BJ (cell line): Measurements from ENCODE around the gene NFIA. TPM values are rescaled to one million over a fixed set of nuclear protein-coding genes. Genes with fewer than 3 reads are reported as not detected.

Experiments used
- CTCF ChIA-PET: fragments of 350-600 bp; formaldehyde crosslinking; extraction: SDS; loops from one replicate; lab custom pipeline; 2021; ENCODE audit warnings: antibody characterized with exemption, inconsistent platforms; lab: Yijun Ruan, JAX
- POLR2A ChIA-PET: fragments of 300-600 bp; sonication (Branson Sonifier 250); formaldehyde crosslinking; extraction: SDS; loops from one replicate; lab custom pipeline; 2021; ENCODE audit warnings: antibody characterized with exemption; lab: Charles Lee
- DNase-seq: peaks from one replicate; pipeline ENCODE4 v3.0.0-alpha.2; 2011; ENCODE audit warnings: low read depth
- H3K27me3 ChIP-seq: 2 replicates; pipeline ENCODE4 v1.6.0; 2011; ENCODE audit warnings: low read length; ENCODE audit not compliant: control insufficient read depth, insufficient read depth
- H3K36me3 ChIP-seq: 2 replicates; pipeline ENCODE4 v1.5.1; 2011; ENCODE audit warnings: low read length; ENCODE audit not compliant: control insufficient read depth, insufficient read depth
- H3K4me3 ChIP-seq: 2 replicates; pipeline ENCODE4 v1.5.1; 2011; ENCODE audit warnings: low read depth, mild to moderate bottlenecking, control low read depth, low read length
- polyA plus RNA-seq: library from polyadenylated mRNA; depleted of rRNA; stranded (reverse); fragments of >200 nt; gene quantifications from 2 replicates; pipeline ENCODE4 v1.2.3, GENCODE V29; 2011
- TF ChIP-seq, protein P1 (sequence below): IDR thresholded peaks from 2 replicates; pipeline ENCODE4 v1.5.1; 2011; ENCODE audit warnings: low read depth, mild to moderate bottlenecking, control low read depth, inconsistent platforms, low read length, moderate library complexity; ENCODE audit not compliant: insufficient read depth

Gene NFIA
- polyA plus RNA-seq, 1 experiment = 4.5 TPM

DNA sequence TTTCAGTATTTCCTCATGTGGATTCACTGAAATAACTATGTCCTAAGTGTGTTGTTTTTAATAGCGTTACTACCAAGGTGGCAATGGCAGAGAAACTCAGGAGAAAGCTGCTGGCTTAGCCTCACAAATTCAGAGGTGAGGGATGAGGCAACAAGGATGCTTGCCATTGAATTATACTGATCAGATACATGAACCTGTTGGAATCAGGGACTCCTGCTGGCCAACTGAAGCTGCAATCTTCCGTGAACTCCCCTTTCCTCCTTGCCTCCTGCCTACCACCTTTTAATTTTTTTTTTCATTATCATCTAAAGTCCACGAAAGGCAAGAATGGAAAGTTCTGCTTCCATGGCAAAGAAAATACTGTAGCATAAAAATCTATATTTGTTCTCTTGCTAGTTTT is 254.7 kb downstream of the NFIA start:
- POLR2A ChIA-PET = no interaction called here
- no peak overlapping the region for H3K4me3 ChIP-seq
- DNase-seq = no peak
- TF ChIP-seq, protein P1, sequence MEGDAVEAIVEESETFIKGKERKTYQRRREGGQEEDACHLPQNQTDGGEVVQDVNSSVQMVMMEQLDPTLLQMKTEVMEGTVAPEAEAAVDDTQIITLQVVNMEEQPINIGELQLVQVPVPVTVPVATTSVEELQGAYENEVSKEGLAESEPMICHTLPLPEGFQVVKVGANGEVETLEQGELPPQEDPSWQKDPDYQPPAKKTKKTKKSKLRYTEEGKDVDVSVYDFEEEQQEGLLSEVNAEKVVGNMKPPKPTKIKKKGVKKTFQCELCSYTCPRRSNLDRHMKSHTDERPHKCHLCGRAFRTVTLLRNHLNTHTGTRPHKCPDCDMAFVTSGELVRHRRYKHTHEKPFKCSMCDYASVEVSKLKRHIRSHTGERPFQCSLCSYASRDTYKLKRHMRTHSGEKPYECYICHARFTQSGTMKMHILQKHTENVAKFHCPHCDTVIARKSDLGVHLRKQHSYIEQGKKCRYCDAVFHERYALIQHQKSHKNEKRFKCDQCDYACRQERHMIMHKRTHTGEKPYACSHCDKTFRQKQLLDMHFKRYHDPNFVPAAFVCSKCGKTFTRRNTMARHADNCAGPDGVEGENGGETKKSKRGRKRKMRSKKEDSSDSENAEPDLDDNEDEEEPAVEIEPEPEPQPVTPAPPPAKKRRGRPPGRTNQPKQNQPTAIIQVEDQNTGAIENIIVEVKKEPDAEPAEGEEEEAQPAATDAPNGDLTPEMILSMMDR = peak; percentile 29; the same call in 1 of the 2 replicates
- CTCF ChIA-PET = interaction anchor here (0.7 to 2.5 kb wide), 8 partner anchors 16 to 1240 kb away, joined by 3 to 9 read pairs (median 5); no protein-coding TSS in a partner anchor
- H3K27me3 ChIP-seq = peaks cover 2% of the 10 kb centered on the region; the same call in 1 of the 2 replicates
- H3K36me3 ChIP-seq = no peaks in the 10 kb centered on the region

GRCh38 chr1:61337441-61337951 is 255.1 kb downstream of the NFIA start:
- POLR2A ChIA-PET = no interaction called here

GRCh38 chr1:61337981-61338848 is 255.9 kb downstream of the NFIA start:
- DNase-seq = peak; percentile 32
- TF ChIP-seq, protein P1 = peak; percentile 71
- H3K4me3 ChIP-seq = 0 out of 2 replicates have a peak overlapping the region, but pooled peaks have one; percentile 2
- peaks cover 2% of the 10 kb centered on the region; the same call in 1 of the 2 replicates for H3K27me3 ChIP-seq
- ChIA-PET POLR2A (no interaction called here), CTCF (interaction anchor here (0.6 to 2.5 kb wide), 12 partner anchors 10 to 359 kb away, joined by 3 to 9 read pairs (median 3); no protein-coding TSS in a partner anchor)
- no peaks in the 10 kb centered on the region for H3K36me3 ChIP-seq

More at GRCh38 chr1:61337441-61337951, 255.1 kb downstream of the NFIA start:
- Histone ChIP-seq H3K27me3 (peaks cover 2% of the 10 kb centered on the region; the same call in 1 of the 2 replicates), H3K4me3 (no peak overlapping the region), H3K36me3 (no peaks in the 10 kb centered on the region)
- DNase-seq = no peak
- CTCF ChIA-PET = interaction anchor here (0.7 to 2.5 kb wide), 10 partner anchors 11 to 358 kb away, joined by 3 to 9 read pairs (median 4); no protein-coding TSS in a partner anchor
- TF ChIP-seq, protein P1 = no peak

DNA sequence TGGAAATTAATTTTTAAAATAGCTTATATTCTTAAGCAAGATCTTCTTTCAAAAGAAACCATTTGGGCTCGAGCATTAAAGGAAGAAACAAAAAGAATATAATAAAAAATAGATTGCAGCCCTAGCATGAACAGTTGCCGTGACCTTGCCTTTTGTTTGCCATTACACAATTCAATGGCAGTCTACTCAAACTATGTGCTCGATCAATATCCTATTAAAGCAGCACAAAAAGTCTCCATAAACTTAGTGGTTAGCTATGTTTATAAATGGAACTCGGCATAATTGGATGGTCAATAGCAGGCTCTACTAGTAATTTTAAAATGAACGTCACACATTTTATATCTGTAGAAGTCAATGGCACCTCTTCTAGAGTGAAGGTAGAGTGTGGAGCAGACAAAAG is 256.5 kb downstream of the NFIA start:
- Histone ChIP-seq H3K4me3 (no peak overlapping the region), H3K27me3 (peaks cover 2% of the 10 kb centered on the region; the same call in 1 of the 2 replicates), H3K36me3 (no peaks in the 10 kb centered on the region)
- TF ChIP-seq, protein P1 = no peak
- ChIA-PET POLR2A (no interaction called here), CTCF (interaction anchor here (0.8 to 2.5 kb wide), 9 partner anchors 9 to 360 kb away, joined by 3 to 9 read pairs (median 5); no protein-coding TSS in a partner anchor)
- no peak for DNase-seq

GRCh38 chr1:61341426-61341825 is 259.1 kb downstream of the NFIA start:
- Histone ChIP-seq H3K4me3 (no peak overlapping the region), H3K36me3 (no peaks in the 10 kb centered on the region), H3K27me3 (peaks cover 2% of the 10 kb centered on the region; the same call in 1 of the 2 replicates)
- TF ChIP-seq, protein P1 = no peak
- no peak for DNase-seq
- POLR2A ChIA-PET = no interaction called here
- CTCF ChIA-PET = no interaction called here
